GM21786 (cell line): ENCODE results near the gene LENG8.
"Not testable (repeated sequence)": the region's sequence is repeated elsewhere in the genome, so short reads cannot be mapped to it uniquely, and the experiment has no call there.

ENCODE experiments used
- ATAC-seq: cut with Tn5 transposase; IDR thresholded peaks from one replicate; pipeline ENCODE4 v1.9.1; 2021; ENCODE audit not compliant: unreplicated experiment

LENG8 gene

DNA sequence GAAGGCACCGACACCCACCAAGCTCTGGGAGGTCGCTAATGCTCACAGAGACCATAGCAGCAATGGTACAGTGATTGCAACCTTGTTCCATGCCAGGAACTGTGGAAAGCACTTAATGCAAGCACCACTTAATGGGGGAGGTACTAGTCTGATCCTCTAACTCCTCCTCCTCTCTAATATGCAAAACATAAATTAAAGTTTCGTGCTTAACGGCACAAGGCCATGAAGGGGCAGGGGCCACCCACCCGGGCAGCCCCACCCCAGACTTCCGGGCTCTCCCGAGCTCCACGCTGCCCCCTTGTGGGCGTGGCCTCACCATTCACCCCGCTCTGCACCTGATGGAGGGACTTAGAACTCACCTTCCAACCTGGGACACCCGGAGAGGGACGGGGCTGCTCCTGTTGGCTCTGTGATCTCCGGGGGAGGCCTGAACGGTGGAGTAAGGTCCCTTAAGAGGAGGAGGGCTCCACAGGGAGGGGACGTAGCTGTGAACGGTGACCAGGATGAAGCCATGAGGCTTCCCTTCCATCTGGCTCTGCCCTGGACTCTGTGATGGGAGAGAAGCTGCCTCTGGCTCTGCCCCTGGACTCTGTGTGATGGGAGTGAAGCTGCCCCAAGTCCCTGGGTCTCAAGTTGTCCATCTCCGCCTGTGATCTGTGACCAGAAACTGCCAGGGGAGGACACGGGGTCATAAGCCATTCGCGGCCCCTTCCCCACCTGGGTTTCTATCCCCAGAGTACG lies 60.4 kb downstream of the LENG8 start:
- not testable (repeated sequence) for ATAC-seq
